SK-N-SH treated with all-trans-retinoic acid at 6 μM for 48 hours (cell line): ENCODE measurements around the gene PLXNA4.

Experiments used
- GLIS3 ChIP-seq: fragments of 250-450 bp; sonication (Bioruptor Pico); IDR thresholded peaks from 2 replicates; pipeline ENCODE4 v1.5.0; 2020; ENCODE audit warnings: mild to moderate bottlenecking, moderate library complexity
- ISL1 ChIP-seq: fragments of 250-450 bp; sonication (Bioruptor Pico); IDR thresholded peaks from 2 replicates; pipeline ENCODE4 v2.1.2; 2022; ENCODE audit warnings: mild to moderate bottlenecking, moderate library complexity
- OSR1 ChIP-seq: fragments of 250-450 bp; sonication (Bioruptor Pico); IDR thresholded peaks from 2 replicates; pipeline ENCODE4 v1.8.0; 2022; ENCODE audit warnings: moderate library complexity, mild to moderate bottlenecking, inconsistent platforms
- RARB ChIP-seq: fragments of 250-450 bp; sonication (Bioruptor Pico); IDR thresholded peaks from 2 replicates; pipeline ENCODE4 v1.8.0; 2021; ENCODE audit warnings: mild to moderate bottlenecking, moderate library complexity
- TF ChIP-seq, protein P1 (sequence below): fragments of 250-450 bp; sonication (Bioruptor Pico); IDR thresholded peaks from 2 replicates; pipeline ENCODE4 v1.8.0; 2020; ENCODE audit warnings: mild to moderate bottlenecking, moderate library complexity, borderline replicate concordance

DNA sequence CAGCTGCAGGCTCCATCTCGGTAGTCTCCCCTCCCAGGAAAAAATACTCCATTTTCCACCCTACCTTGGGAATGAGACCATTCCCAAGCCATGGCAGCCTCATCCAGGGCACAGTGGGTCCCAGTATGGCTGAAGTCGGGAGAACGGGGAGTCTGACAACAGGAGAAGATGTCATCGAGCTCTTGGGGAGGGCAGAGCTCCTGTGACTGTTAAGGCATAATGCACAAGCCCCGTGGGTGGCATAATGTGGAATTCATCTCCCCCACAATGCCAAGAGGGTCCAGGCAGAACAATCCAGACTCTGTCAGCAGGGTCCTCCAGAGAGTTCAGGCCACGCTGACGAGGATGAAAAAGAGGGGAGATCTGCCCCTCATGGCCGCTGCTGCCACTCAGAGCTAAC lies 279.4 kb downstream of the PLXNA4 start:
- TF ChIP-seq RARB (CRISPR knock-in tag) (no peak), GLIS3 (no peak), OSR1 (CRISPR knock-in tag) (no peak), ISL1 (CRISPR knock-in tag) (no peak)
- TF ChIP-seq, protein P1, sequence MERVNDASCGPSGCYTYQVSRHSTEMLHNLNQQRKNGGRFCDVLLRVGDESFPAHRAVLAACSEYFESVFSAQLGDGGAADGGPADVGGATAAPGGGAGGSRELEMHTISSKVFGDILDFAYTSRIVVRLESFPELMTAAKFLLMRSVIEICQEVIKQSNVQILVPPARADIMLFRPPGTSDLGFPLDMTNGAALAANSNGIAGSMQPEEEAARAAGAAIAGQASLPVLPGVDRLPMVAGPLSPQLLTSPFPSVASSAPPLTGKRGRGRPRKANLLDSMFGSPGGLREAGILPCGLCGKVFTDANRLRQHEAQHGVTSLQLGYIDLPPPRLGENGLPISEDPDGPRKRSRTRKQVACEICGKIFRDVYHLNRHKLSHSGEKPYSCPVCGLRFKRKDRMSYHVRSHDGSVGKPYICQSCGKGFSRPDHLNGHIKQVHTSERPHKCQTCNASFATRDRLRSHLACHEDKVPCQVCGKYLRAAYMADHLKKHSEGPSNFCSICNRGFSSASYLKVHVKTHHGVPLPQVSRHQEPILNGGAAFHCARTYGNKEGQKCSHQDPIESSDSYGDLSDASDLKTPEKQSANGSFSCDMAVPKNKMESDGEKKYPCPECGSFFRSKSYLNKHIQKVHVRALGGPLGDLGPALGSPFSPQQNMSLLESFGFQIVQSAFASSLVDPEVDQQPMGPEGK = no peak
